Activated naive CD8-positive, alpha-beta T cell treated with anti-CD3 and anti-CD28 coated beads, Interleukin-2, amount 10 ng/mL, durations not matched to agents 7 days and 5 days (primary cell): ENCODE data around the gene LPIN1. TPM values are rescaled to one million over a fixed set of nuclear protein-coding genes. Genes with fewer than 3 reads are reported as not detected.

Experiments
- ATAC-seq: fragments of 150-1000 bp; cut with Tn5 transposase; one replicate; pipeline ENCODE4 v1.10.0; 2021; ENCODE audit warnings: low read depth, moderate library complexity
- POLR2A ChIA-PET: fragments of 350-600 bp; sonication (Branson Sonifier 250); formaldehyde crosslinking; loops from one replicate; lab custom pipeline; 2021; ENCODE audit warnings: antibody characterized with exemption; lab: Charles Lee
- DNase-seq: peaks from one replicate; pipeline ENCODE4 v3.0.0; 2021
- H3K27ac Mint-ChIP-seq: one replicate; pipeline ENCODE4 v1.8.0; 2022; ENCODE audit warnings: mild to moderate bottlenecking, mixed read lengths
- H3K27me3 Mint-ChIP-seq: one replicate; pipeline ENCODE4 v1.8.0; 2022; ENCODE audit warnings: mild to moderate bottlenecking, moderate library complexity, mixed read lengths
- H3K36me3 Mint-ChIP-seq: one replicate; pipeline ENCODE4 v1.8.0; 2021; ENCODE audit warnings: mild to moderate bottlenecking, mixed read lengths
- H3K4me1 Mint-ChIP-seq: one replicate; pipeline ENCODE4 v1.8.0; 2021; ENCODE audit warnings: mixed read lengths
- H3K4me3 Mint-ChIP-seq: one replicate; pipeline ENCODE4 v1.8.0; 2022; ENCODE audit warnings: mild to moderate bottlenecking, moderate library complexity, mixed read lengths
- H3K9me3 Mint-ChIP-seq: one replicate; pipeline ENCODE4 v1.8.0; 2021; ENCODE audit warnings: mixed read lengths
- total RNA-seq, 2 experiments: library from RNA; stranded (reverse); gene quantifications; one replicate each; pipeline ENCODE4 v1.2.3, GENCODE V29; 2021

LPIN1 gene
- total RNA-seq, 2 experiments from 2014 or later, result 70.9 to 71.7 TPM

- peaks cover 39% of the 10 kb centered on the region for H3K4me1 Mint-ChIP-seq
- H3K4me3 Mint-ChIP-seq, result no peak overlapping the region
- no peak for DNase-seq
- no peaks in the 10 kb centered on the region for H3K27me3 Mint-ChIP-seq
- H3K36me3 Mint-ChIP-seq, result peaks cover 41% of the 10 kb centered on the region
- no peaks in the 10 kb centered on the region for H3K9me3 Mint-ChIP-seq
- no peak for ATAC-seq
- peak overlapping the region; percentile 54 for H3K27ac Mint-ChIP-seq
- POLR2A ChIA-PET, result interaction anchor here (2.7 kb wide), 1 partner anchor 31 kb away, joined by 10 read pairs; the partner anchor contains the start of gene LPIN1
Measured at GRCh38 chr2:11777066-11777782, 30.8 kb downstream of the LPIN1 start.

- peak overlapping the region; percentile 54 for H3K27ac Mint-ChIP-seq
- POLR2A ChIA-PET, result interaction anchor here (2.7 kb wide), 1 partner anchor 32 kb away, joined by 10 read pairs; the partner anchor contains the start of gene LPIN1
- no peaks in the 10 kb centered on the region for H3K27me3 Mint-ChIP-seq
- H3K9me3 Mint-ChIP-seq, result no peaks in the 10 kb centered on the region
- H3K4me3 Mint-ChIP-seq, result peak overlapping the region; percentile 63
- H3K36me3 Mint-ChIP-seq, result peaks cover 39% of the 10 kb centered on the region
- no peak for DNase-seq
- ATAC-seq, result no peak
- H3K4me1 Mint-ChIP-seq, result peaks cover 39% of the 10 kb centered on the region
Measured at GRCh38 chr2:11777886-11778415, 31.5 kb downstream of the LPIN1 start.

GRCh38 chr2:11778416-11778815, 32.0 kb downstream of the LPIN1 start:
- DNase-seq (no peak), ATAC-seq (no peak)
- no peaks in the 10 kb centered on the region for H3K27me3 Mint-ChIP-seq
- H3K4me3 Mint-ChIP-seq, result peak overlapping the region; percentile 63
- peaks cover 39% of the 10 kb centered on the region for H3K36me3 Mint-ChIP-seq
- H3K27ac Mint-ChIP-seq, result peak overlapping the region; percentile 50
- peaks cover 39% of the 10 kb centered on the region for H3K4me1 Mint-ChIP-seq
- H3K9me3 Mint-ChIP-seq, result no peaks in the 10 kb centered on the region
- POLR2A ChIA-PET, result interaction anchor here (2.7 kb wide), 1 partner anchor 32 kb away, joined by 10 read pairs; the partner anchor contains the start of gene LPIN1

- POLR2A ChIA-PET, result interaction anchor here (0.6 to 2.7 kb wide), 4 partner anchors 33 to 496 kb away, joined by 3 to 10 read pairs (median 4); partner anchors contain the start of gene LPIN1
- H3K9me3 Mint-ChIP-seq, result no peaks in the 10 kb centered on the region
- DNase-seq (peak; percentile 88), ATAC-seq (peak; percentile 84)
- no peaks in the 10 kb centered on the region for H3K27me3 Mint-ChIP-seq
- H3K4me1 Mint-ChIP-seq, result peaks cover 32% of the 10 kb centered on the region
- peaks cover 32% of the 10 kb centered on the region for H3K36me3 Mint-ChIP-seq
- peak overlapping the region; percentile 60 for H3K27ac Mint-ChIP-seq
- peak overlapping the region; percentile 63 for H3K4me3 Mint-ChIP-seq
Measured at GRCh38 chr2:11778923-11779757, 32.7 kb downstream of the LPIN1 start.

GRCh38 chr2:11781602-11782001, 35.2 kb downstream of the LPIN1 start:
- ATAC-seq, result no peak
- no peak overlapping the region for H3K27ac Mint-ChIP-seq
- H3K27me3 Mint-ChIP-seq, result no peaks in the 10 kb centered on the region

GRCh38 chr2:11784280-11784679, 37.8 kb downstream of the LPIN1 start:
- no peaks in the 10 kb centered on the region for H3K27me3 Mint-ChIP-seq
- peaks cover 26% of the 10 kb centered on the region for H3K36me3 Mint-ChIP-seq
- DNase-seq (no peak), ATAC-seq (no peak)
- H3K4me3 Mint-ChIP-seq, result no peak overlapping the region
- H3K27ac Mint-ChIP-seq, result no peak overlapping the region
- POLR2A ChIA-PET, result interaction anchor here (0.6 kb wide), 1 partner anchor 125 kb away, joined by 3 read pairs; no protein-coding TSS in a partner anchor
- peaks cover 2% of the 10 kb centered on the region for H3K4me1 Mint-ChIP-seq
- H3K9me3 Mint-ChIP-seq, result no peaks in the 10 kb centered on the region

More at GRCh38 chr2:11781602-11782001, 35.2 kb downstream of the LPIN1 start:
- Mint-ChIP-seq H3K4me3 (no peak overlapping the region), H3K9me3 (no peaks in the 10 kb centered on the region), H3K36me3 (peaks cover 22% of the 10 kb centered on the region), H3K4me1 (peaks cover 17% of the 10 kb centered on the region)
- no peak for DNase-seq
- POLR2A ChIA-PET, result no interaction called here

GRCh38 chr2:11784747-11785610, 38.5 kb downstream of the LPIN1 start:
- H3K36me3 Mint-ChIP-seq, result peaks cover 30% of the 10 kb centered on the region
- POLR2A ChIA-PET, result no interaction called here
- no peak overlapping the region for H3K4me3 Mint-ChIP-seq
- H3K27me3 Mint-ChIP-seq, result no peaks in the 10 kb centered on the region
- no peak overlapping the region for H3K27ac Mint-ChIP-seq
- H3K4me1 Mint-ChIP-seq, result no peaks in the 10 kb centered on the region
- H3K9me3 Mint-ChIP-seq, result no peaks in the 10 kb centered on the region
- DNase-seq, result peak; percentile 72
- ATAC-seq, result peak; percentile 56

GRCh38 chr2:11785611-11785940, 39.1 kb downstream of the LPIN1 start:
- Mint-ChIP-seq H3K27ac (no peak overlapping the region), H3K27me3 (no peaks in the 10 kb centered on the region), H3K9me3 (no peaks in the 10 kb centered on the region), H3K36me3 (peaks cover 29% of the 10 kb centered on the region), H3K4me1 (no peaks in the 10 kb centered on the region), H3K4me3 (no peak overlapping the region)
- POLR2A ChIA-PET, result no interaction called here
- DNase-seq, result no peak
- ATAC-seq, result no peak

- no peaks in the 10 kb centered on the region for H3K4me1 Mint-ChIP-seq
- no peaks in the 10 kb centered on the region for H3K27me3 Mint-ChIP-seq
- H3K4me3 Mint-ChIP-seq, result no peak overlapping the region
- no peaks in the 10 kb centered on the region for H3K9me3 Mint-ChIP-seq
- peaks cover 32% of the 10 kb centered on the region for H3K36me3 Mint-ChIP-seq
- DNase-seq (no peak), ATAC-seq (no peak)
- H3K27ac Mint-ChIP-seq, result no peak overlapping the region
- POLR2A ChIA-PET, result no interaction called here
Measured at GRCh38 chr2:11786191-11786590, 39.8 kb downstream of the LPIN1 start.

GRCh38 chr2:11786592-11786991, 40.2 kb downstream of the LPIN1 start:
- Mint-ChIP-seq H3K36me3 (peaks cover 33% of the 10 kb centered on the region), H3K4me1 (no peaks in the 10 kb centered on the region), H3K27me3 (no peaks in the 10 kb centered on the region), H3K4me3 (no peak overlapping the region), H3K9me3 (no peaks in the 10 kb centered on the region), H3K27ac (no peak overlapping the region)
- POLR2A ChIA-PET, result no interaction called here
- ATAC-seq, result no peak
- no peak for DNase-seq

- Mint-ChIP-seq H3K27me3 (no peaks in the 10 kb centered on the region), H3K4me1 (no peaks in the 10 kb centered on the region), H3K9me3 (no peaks in the 10 kb centered on the region), H3K27ac (no peak overlapping the region), H3K4me3 (no peak overlapping the region), H3K36me3 (peaks cover 38% of the 10 kb centered on the region)
- no peak for DNase-seq
- no peak for ATAC-seq
- POLR2A ChIA-PET, result no interaction called here
Measured at GRCh38 chr2:11787991-11788390, 41.6 kb downstream of the LPIN1 start.

- no peak overlapping the region for H3K27ac Mint-ChIP-seq
- H3K4me1 Mint-ChIP-seq, result no peaks in the 10 kb centered on the region
- ATAC-seq, result no peak
- POLR2A ChIA-PET, result no interaction called here
- no peak for DNase-seq
- H3K9me3 Mint-ChIP-seq, result no peaks in the 10 kb centered on the region
- no peaks in the 10 kb centered on the region for H3K27me3 Mint-ChIP-seq
- no peak overlapping the region for H3K4me3 Mint-ChIP-seq
- peaks cover 44% of the 10 kb centered on the region for H3K36me3 Mint-ChIP-seq
Measured at GRCh38 chr2:11788461-11789124, 42.2 kb downstream of the LPIN1 start.
